ENCODE results near the gene CCDC171. TPM values are rescaled to one million over a fixed set of nuclear protein-coding genes. Genes with fewer than 3 reads are reported as not detected.

CCDC171 gene
- total RNA-seq, 4 donors from 2014 or later = 6.2 to 9.6 (median 7.8) TPM

GRCh38 chr9:15846611-15847010 lies 293.8 kb downstream of the CCDC171 start:
- TF ChIP-seq POLR2A (IDR thresholded peaks at IDR 0.05) (no peak), CTCF (IDR thresholded peaks at IDR 0.05) (no peak)
- Histone ChIP-seq H3K36me3 (no peaks in the 10 kb centered on the region), H3K27ac (no peak overlapping the region), H3K9me3 (no peaks in the 10 kb centered on the region), H3K4me1 (no peaks in the 10 kb centered on the region), H3K4me3 (replicated peaks in 1 of 3) (no peak overlapping the region), H3K27me3 (no peaks in the 10 kb centered on the region)
- WGBS, 2 donors = 87 to 91% methylated on average over 6 of the region's 6 CpGs
- intact Hi-C loops (cut with DNase I) = no loop called here
- no peak for DNase-seq

GRCh38 chr9:15849871-15850270 lies 297.0 kb downstream of the CCDC171 start:
- Histone ChIP-seq H3K4me1 (no peaks in the 10 kb centered on the region), H3K27me3 (no peaks in the 10 kb centered on the region), H3K4me3 (replicated peaks in 1 of 3) (no peak overlapping the region), H3K9me3 (no peaks in the 10 kb centered on the region), H3K36me3 (no peaks in the 10 kb centered on the region), H3K27ac (no peak overlapping the region)
- intact Hi-C loops (cut with DNase I) = no loop called here
- DNase-seq = no peak
- 93 to 100% methylated on average over 1 of the region's 1 CpG for WGBS, 2 donors
- TF ChIP-seq CTCF (IDR thresholded peaks at IDR 0.05) = no peak
- no peak for TF ChIP-seq POLR2A (IDR thresholded peaks at IDR 0.05)

- Histone ChIP-seq H3K27ac (no peak overlapping the region), H3K4me3 (replicated peaks in 1 of 3) (no peak overlapping the region), H3K36me3 (no peaks in the 10 kb centered on the region), H3K9me3 (no peaks in the 10 kb centered on the region), H3K27me3 (no peaks in the 10 kb centered on the region), H3K4me1 (no peaks in the 10 kb centered on the region)
- no peak for TF ChIP-seq POLR2A (IDR thresholded peaks at IDR 0.05)
- TF ChIP-seq CTCF (IDR thresholded peaks at IDR 0.05) = no peak
- WGBS, 2 donors = 96 to 100% methylated on average over 2 of the region's 2 CpGs
- intact Hi-C loops (cut with DNase I) = no loop called here
- DNase-seq = no peak
These were observed 298.9 kb downstream of the CCDC171 start for GRCh38 chr9:15851766-15852165.

DNA sequence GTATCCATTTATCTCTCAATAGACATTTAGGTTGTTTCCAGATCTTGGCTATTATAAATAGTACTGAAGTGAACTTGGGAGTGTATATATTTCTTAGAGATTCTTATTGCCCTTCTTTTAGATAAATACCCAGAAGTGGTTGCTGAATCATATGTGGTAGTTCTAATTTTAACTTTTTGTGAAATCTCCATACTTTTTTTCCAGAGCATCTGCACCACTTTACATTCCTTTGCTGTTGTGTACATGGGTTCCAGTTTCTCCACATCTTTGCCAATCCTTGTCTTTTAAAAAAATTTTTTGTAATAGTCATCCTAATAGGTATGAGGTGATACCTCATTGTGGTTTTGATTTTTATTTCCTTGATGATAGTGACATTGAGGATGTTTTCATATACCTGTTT lies 303.7 kb downstream of the CCDC171 start:
- H3K27me3 ChIP-seq = no peaks in the 10 kb centered on the region
- H3K27ac ChIP-seq = no peak overlapping the region
- DNase-seq = no peak
- no peak for TF ChIP-seq CTCF (IDR thresholded peaks at IDR 0.05)
- no peak for TF ChIP-seq POLR2A (IDR thresholded peaks at IDR 0.05)
- no peaks in the 10 kb centered on the region for H3K4me1 ChIP-seq
- intact Hi-C loops (cut with DNase I) = no loop called here
- H3K9me3 ChIP-seq = no peaks in the 10 kb centered on the region
- H3K36me3 ChIP-seq = no peaks in the 10 kb centered on the region
- H3K4me3 ChIP-seq (replicated peaks in 1 of 3) = no peak overlapping the region

GRCh38 chr9:15867334-15867733 lies 314.5 kb downstream of the CCDC171 start:
- Histone ChIP-seq H3K4me3 (replicated peaks in 1 of 3) (no peak overlapping the region), H3K36me3 (no peaks in the 10 kb centered on the region), H3K4me1 (no peaks in the 10 kb centered on the region), H3K27me3 (no peaks in the 10 kb centered on the region), H3K27ac (no peak overlapping the region), H3K9me3 (no peaks in the 10 kb centered on the region)
- TF ChIP-seq CTCF (IDR thresholded peaks at IDR 0.05) (no peak), POLR2A (IDR thresholded peaks at IDR 0.05) (no peak)
- intact Hi-C loops (cut with DNase I) = no loop called here
- WGBS, 2 donors = 85 to 90% methylated on average over 2 of the region's 2 CpGs
- DNase-seq = no peak

Data from thyroid gland (tissue), 4 donors.